H1 (cell line): ENCODE data around the gene CD226. TPM values are rescaled to one million over a fixed set of nuclear protein-coding genes. Genes with fewer than 3 reads are reported as not detected.

Source experiments
- BRCA1 ChIP-seq: IDR thresholded peaks from 2 replicates; pipeline ENCODE4 v1.6.1; 2012; ENCODE audit warnings: low read depth, low read length, improper control_type of control experiment
- CHD7 ChIP-seq: fragments of 300-600 bp; sonication (generic); IDR thresholded peaks from 2 replicates; pipeline ENCODE4 v1.7.1; 2012; ENCODE audit warnings: low read length, moderate library complexity, mild to moderate bottlenecking, inconsistent platforms; ENCODE audit not compliant: insufficient replicate concordance
- RFX5 ChIP-seq: IDR thresholded peaks from 2 replicates; pipeline ENCODE4 v1.6.1; 2011; ENCODE audit warnings: low read depth, low read length, improper control_type of control experiment, borderline replicate concordance
- SIN3A ChIP-seq, 2 experiments: IDR thresholded peaks in 1 of 2; conservative IDR thresholded peaks in 1 of 2; 2 replicates each; pipeline ENCODE4 v1.6.1; 2011 to 2012; ENCODE audit warnings: low read length in 2 of 2, improper control_type of control experiment in 1 of 2, low read depth in 1 of 2, mild to moderate bottlenecking in 1 of 2
- YY1 ChIP-seq: IDR thresholded peaks from 2 replicates; pipeline ENCODE4 v1.6.1; 2011; ENCODE audit warnings: low read depth, mild to moderate bottlenecking, low read length
- ZNF274 ChIP-seq: IDR thresholded peaks from 2 replicates; pipeline ENCODE4 v1.7.0; 2012; ENCODE audit warnings: low read length, borderline replicate concordance; ENCODE audit errors: extremely low read depth
- polyA plus RNA-seq, 7 experiments: library from polyadenylated mRNA; depleted of rRNA in 3 of 7; stranded (reverse) in 5 of 7; unstranded in 2 of 7; fragments of >200 nt in 5 of 7; fragments of 200-250 nt in 2 of 7; gene quantifications; 1 replicate in 5 of 7; 2 replicates in 1 of 7; 4 replicates in 1 of 7; pipeline versions ENCODE4 v1.2.1 to v1.2.3, GENCODE V29; 2011 to 2013; ENCODE audit warnings: missing spikeins in 2 of 7, mixed read lengths in 2 of 7
- total RNA-seq: library from RNA; stranded (reverse); fragmentation: NEBNext Ultra II Directional; extraction: Animal tissue kit (Norgen Biotek cat#: 25700); gene quantifications from 2 replicates; pipeline ENCODE4 v1.2.1, GENCODE V29; 2021

The CD226 gene
- total and polyA plus RNA-seq, 2 of the 8 experiments (the other 6 are each of a cell fraction or from before 2014, with no cell fraction given): not detected

DNA sequence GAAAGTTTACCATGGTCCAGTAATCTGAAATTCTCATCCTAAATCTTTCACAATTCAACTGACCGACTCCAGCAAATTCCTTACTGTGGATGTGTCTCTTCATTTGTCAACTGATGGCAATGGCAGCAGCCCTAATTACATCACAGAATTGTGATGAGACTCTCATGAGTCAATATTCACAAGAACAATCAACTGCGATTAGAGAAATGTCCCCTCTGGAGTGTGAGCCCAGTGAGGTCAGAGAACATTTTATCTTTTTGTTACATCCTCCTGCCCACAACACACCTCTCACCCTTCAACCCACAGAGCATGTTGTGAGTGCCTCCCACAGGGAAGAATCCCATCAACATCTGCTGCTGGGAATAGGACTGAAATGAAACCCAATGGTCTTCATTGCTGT lies 73.6 kb downstream of the CD226 start (continued):
- TF ChIP-seq SIN3A (conservative IDR thresholded peaks at IDR 0.05 in 1 of 2, IDR thresholded peaks at IDR 0.05 in 1 of 2; ENCODE audit: low read depth in 1 of 2, low read length in 2 of 2): no peak
- TF ChIP-seq YY1: no peak
- no peak for TF ChIP-seq CHD7
- TF ChIP-seq ZNF274: no peak
- TF ChIP-seq RFX5: no peak
- TF ChIP-seq BRCA1: no peak
